Hepatocyte (in vitro differentiated cells): ENCODE results near the gene NUDT5.

Experiments used
- CTCF ChIP-seq: fragments of 200-600 bp; sonication (generic); IDR thresholded peaks from 2 replicates; pipeline ENCODE4 v1.5.1; 2016; ENCODE audit warnings: antibody characterized with exemption, mild to moderate bottlenecking; ENCODE audit not compliant: poor library complexity
- EZH2 ChIP-seq: fragments of 200-600 bp; sonication (generic); IDR thresholded peaks from 2 replicates; pipeline ENCODE4 v1.6.1; 2016; ENCODE audit warnings: antibody characterized with exemption, mild to moderate bottlenecking, borderline replicate concordance
- EZH2phosphoT487 ChIP-seq: fragments of 200-600 bp; sonication (generic); IDR thresholded peaks from one replicate; pipeline ENCODE4 v1.6.1; 2018; ENCODE audit warnings: antibody characterized with exemption, mild to moderate bottlenecking, low read depth, moderate library complexity; ENCODE audit not compliant: unreplicated experiment, severe bottlenecking

- TF ChIP-seq EZH2 (no peak), CTCF (no peak), EZH2phosphoT487 (no peak)
Measured at GRCh38 chr10:12187321-12187905, 8.3 kb downstream of the NUDT5 start.
